ENCODE data around the gene CEP57. TPM values are rescaled to one million over a fixed set of nuclear protein-coding genes. Genes with fewer than 3 reads are reported as not detected.

Gene CEP57
- total RNA-seq, 1 experiment from 2014 or later = 58.0 TPM

DNA sequence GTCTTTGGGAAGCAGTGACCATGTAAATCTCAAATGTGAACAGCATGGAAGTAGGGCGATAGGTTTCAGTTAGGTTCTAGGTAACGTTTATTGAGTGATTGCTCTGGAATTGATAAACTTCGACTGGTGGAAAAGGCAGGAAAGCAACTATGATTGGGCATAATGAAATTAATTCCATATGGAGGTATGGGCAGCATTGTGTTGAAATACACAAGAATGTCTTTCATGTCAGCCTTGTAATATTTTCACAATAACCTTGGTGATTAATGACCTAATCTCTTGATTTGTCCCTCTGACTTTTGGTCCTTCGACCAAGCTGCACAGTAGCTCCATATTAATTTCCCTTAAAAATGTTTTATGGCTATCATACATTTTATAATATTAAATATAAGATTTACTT, 2.8 kb downstream of the CEP57 start:
- Histone ChIP-seq H4K8ac (replicated peaks; ENCODE audit: insufficient read length, low read depth, low read length) (no peak overlapping the region), H3K27me3 (ENCODE audit: insufficient read depth, low read length) (no peaks in the 10 kb centered on the region), H3K56ac (ENCODE audit: insufficient read length, low read depth, low read length) (no peak overlapping the region), H2BK15ac (ENCODE audit: low read depth, low read length) (no peak overlapping the region), H3K79me1 (ENCODE audit: insufficient read depth, low read depth, low read length, poor library complexity, severe bottlenecking) (no peaks in the 10 kb centered on the region), H2BK12ac (ENCODE audit: insufficient read length, low read depth, low read length) (no peak overlapping the region), H3K79me2 (ENCODE audit: insufficient read depth, low read length) (peaks cover 22% of the 10 kb centered on the region; the same call in 1 of the 2 replicates), H2BK120ac (ENCODE audit: low read depth, low read length, poor library complexity, severe bottlenecking) (no peak overlapping the region), H4K20me1 (ENCODE audit: control insufficient read depth, insufficient read depth, insufficient read length) (no peaks in the 10 kb centered on the region), H3K23me2 (ENCODE audit: insufficient read length, low read depth, low read length, poor library complexity, severe bottlenecking) (peaks cover 8% of the 10 kb centered on the region), H3K9me3 (ENCODE audit: control insufficient read depth, low read depth, low read length) (no peaks in the 10 kb centered on the region), H3K14ac (ENCODE audit: insufficient read depth, low read length) (no peak overlapping the region), H2BK5ac (ENCODE audit: insufficient read length, low read length) (no peak overlapping the region), H3K4me1 (ENCODE audit: insufficient read depth, low read length) (no peaks in the 10 kb centered on the region), H3K4ac (ENCODE audit: low read depth, low read length) (no peak overlapping the region), H2BK20ac (ENCODE audit: low read depth, low read length, poor library complexity, severe bottlenecking) (no peak overlapping the region), H3K23ac (ENCODE audit: insufficient read length, low read depth, low read length) (no peak overlapping the region), H3K27ac (ENCODE audit: insufficient read length, low read depth, low read length) (no peak overlapping the region), H2AFZ (ENCODE audit: low read length) (no peak overlapping the region), H2AK5ac (ENCODE audit: insufficient read length, low read length) (no peak overlapping the region), H3K4me2 (ENCODE audit: insufficient read depth, insufficient read length, low read length) (no peak overlapping the region), H3T11ph (ENCODE audit: low read length) (no peak overlapping the region), H3K18ac (ENCODE audit: insufficient read length, low read depth, low read length) (no peak overlapping the region), H4K91ac (ENCODE audit: insufficient read length, low read depth, low read length) (no peak overlapping the region), H3K9ac (ENCODE audit: extremely low read depth, insufficient read length, low read length) (no peak overlapping the region), H4K5ac (ENCODE audit: insufficient read length, low read depth, low read length) (no peak overlapping the region)
- H3K4me1 Mint-ChIP-seq = peaks cover 32 to 36% of the 10 kb centered on the region in 2 experiments
- peaks cover under 1 to 8% (median 3%) of the 10 kb centered on the region in 3 experiments; a peak in 4 of 7 replicates for H3K36me3 Mint-ChIP-seq (ENCODE audit: insufficient read depth in 1 of 3, low read depth in 3 of 3)
- H3K4me3 Mint-ChIP-seq = no peak overlapping the region
- H3K9me3 Mint-ChIP-seq = no peaks in the 10 kb centered on the region
- TF ChIP-seq, protein P1, sequence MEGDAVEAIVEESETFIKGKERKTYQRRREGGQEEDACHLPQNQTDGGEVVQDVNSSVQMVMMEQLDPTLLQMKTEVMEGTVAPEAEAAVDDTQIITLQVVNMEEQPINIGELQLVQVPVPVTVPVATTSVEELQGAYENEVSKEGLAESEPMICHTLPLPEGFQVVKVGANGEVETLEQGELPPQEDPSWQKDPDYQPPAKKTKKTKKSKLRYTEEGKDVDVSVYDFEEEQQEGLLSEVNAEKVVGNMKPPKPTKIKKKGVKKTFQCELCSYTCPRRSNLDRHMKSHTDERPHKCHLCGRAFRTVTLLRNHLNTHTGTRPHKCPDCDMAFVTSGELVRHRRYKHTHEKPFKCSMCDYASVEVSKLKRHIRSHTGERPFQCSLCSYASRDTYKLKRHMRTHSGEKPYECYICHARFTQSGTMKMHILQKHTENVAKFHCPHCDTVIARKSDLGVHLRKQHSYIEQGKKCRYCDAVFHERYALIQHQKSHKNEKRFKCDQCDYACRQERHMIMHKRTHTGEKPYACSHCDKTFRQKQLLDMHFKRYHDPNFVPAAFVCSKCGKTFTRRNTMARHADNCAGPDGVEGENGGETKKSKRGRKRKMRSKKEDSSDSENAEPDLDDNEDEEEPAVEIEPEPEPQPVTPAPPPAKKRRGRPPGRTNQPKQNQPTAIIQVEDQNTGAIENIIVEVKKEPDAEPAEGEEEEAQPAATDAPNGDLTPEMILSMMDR (conservative IDR thresholded peaks at IDR 0.05) = no peak
- no peaks in the 10 kb centered on the region for H3K27me3 Mint-ChIP-seq (ENCODE audit: low read depth)
- no peak for DNase-seq
- WGBS (ENCODE audit: extremely low coverage, insufficient read length, low lambda C conversion rate) = no CpG with 5 or more reads among the region's 4 CpGs
- no peak overlapping the region for H3K27ac Mint-ChIP-seq

All from H9 (cell line).